ENCODE measurements around the gene PRKCE. TPM values are rescaled to one million over a fixed set of nuclear protein-coding genes. Genes with fewer than 3 reads are reported as not detected.

The PRKCE gene
- total RNA-seq, 1 experiment from 2014 or later = 4.4 TPM

- no peak for TF ChIP-seq CTCF (IDR thresholded peaks at IDR 0.05; ENCODE audit: insufficient read depth in 1 of 2, low read depth in 1 of 2, low read length in 1 of 2, severe bottlenecking in 1 of 2, unreplicated experiment in 1 of 2)
- Histone ChIP-seq H3K27me3 (replicated peaks; ENCODE audit: control insufficient read depth, insufficient read depth, low read length) (no peaks in the 10 kb centered on the region; the same call in 1 of the 2 replicates), H3K4me1 (no peaks in the 10 kb centered on the region), H3K4me3 (ENCODE audit: low read depth, low read length) (no peak overlapping the region), H3K36me3 (ENCODE audit: control insufficient read depth, insufficient read depth, low read length) (no peaks in the 10 kb centered on the region), H3K9me3 (no peaks in the 10 kb centered on the region)
- Mint-ChIP-seq H3K4me3 (ENCODE audit: unreplicated experiment) (no peak overlapping the region), H3K36me3 (ENCODE audit: insufficient read depth, unreplicated experiment) (no peaks in the 10 kb centered on the region), H3K27ac (ENCODE audit: unreplicated experiment) (no peak overlapping the region), H3K4me1 (ENCODE audit: low read depth, unreplicated experiment) (no peaks in the 10 kb centered on the region), H3K27me3 (ENCODE audit: insufficient read depth, unreplicated experiment) (peaks cover 3% of the 10 kb centered on the region), H3K9me3 (ENCODE audit: unreplicated experiment) (no peaks in the 10 kb centered on the region)
- DNase-seq = no peak
- ChIA-PET POLR2A (no interaction called here), CTCF (no interaction called here)
- intact Hi-C loops (cut with micrococcal nuclease; ENCODE audit: unreplicated experiment) = no loop called here
- no TSS peak for BruUV-seq (replicated peaks)
These were observed 317.6 kb downstream of the PRKCE start for GRCh38 chr2:45968946-45969584.

- Mint-ChIP-seq H3K27me3 (ENCODE audit: insufficient read depth, unreplicated experiment) (peaks cover 3% of the 10 kb centered on the region), H3K4me3 (ENCODE audit: unreplicated experiment) (no peak overlapping the region), H3K36me3 (ENCODE audit: insufficient read depth, unreplicated experiment) (no peaks in the 10 kb centered on the region), H3K4me1 (ENCODE audit: low read depth, unreplicated experiment) (no peaks in the 10 kb centered on the region), H3K27ac (ENCODE audit: unreplicated experiment) (no peak overlapping the region), H3K9me3 (ENCODE audit: unreplicated experiment) (no peaks in the 10 kb centered on the region)
- intact Hi-C loops (cut with micrococcal nuclease; ENCODE audit: unreplicated experiment) = no loop called here
- CTCF ChIA-PET = no interaction called here
- Histone ChIP-seq H3K4me3 (ENCODE audit: low read depth, low read length) (no peak overlapping the region), H3K36me3 (ENCODE audit: control insufficient read depth, insufficient read depth, low read length) (no peaks in the 10 kb centered on the region), H3K4me1 (no peaks in the 10 kb centered on the region), H3K9me3 (no peaks in the 10 kb centered on the region), H3K27me3 (replicated peaks; ENCODE audit: control insufficient read depth, insufficient read depth, low read length) (no peaks in the 10 kb centered on the region; the same call in none of the 2 replicates)
- no peak for DNase-seq
- TF ChIP-seq CTCF (IDR thresholded peaks at IDR 0.05; ENCODE audit: insufficient read depth in 1 of 2, low read depth in 1 of 2, low read length in 1 of 2, severe bottlenecking in 1 of 2, unreplicated experiment in 1 of 2) = no peak
- BruUV-seq (replicated peaks) = no TSS peak
- POLR2A ChIA-PET = no interaction called here
These were observed 322.0 kb downstream of the PRKCE start for GRCh38 chr2:45973426-45973825.

- no peak for DNase-seq
- ChIA-PET POLR2A (no interaction called here), CTCF (no interaction called here)
- H3K36me3 ChIP-seq (ENCODE audit: control insufficient read depth, insufficient read depth, low read length) = no peaks in the 10 kb centered on the region
- Mint-ChIP-seq H3K4me3 (ENCODE audit: unreplicated experiment) (no peak overlapping the region), H3K9me3 (ENCODE audit: unreplicated experiment) (no peaks in the 10 kb centered on the region), H3K27me3 (ENCODE audit: insufficient read depth, unreplicated experiment) (peaks cover 3% of the 10 kb centered on the region), H3K4me1 (ENCODE audit: low read depth, unreplicated experiment) (no peaks in the 10 kb centered on the region), H3K36me3 (ENCODE audit: insufficient read depth, unreplicated experiment) (no peaks in the 10 kb centered on the region), H3K27ac (ENCODE audit: unreplicated experiment) (no peak overlapping the region)
- no peaks in the 10 kb centered on the region for H3K4me1 ChIP-seq
- H3K27me3 ChIP-seq (replicated peaks; ENCODE audit: control insufficient read depth, insufficient read depth, low read length) = no peaks in the 10 kb centered on the region; the same call in 1 of the 2 replicates
- no TSS peak for BruUV-seq (replicated peaks)
- no peak overlapping the region for H3K4me3 ChIP-seq (ENCODE audit: low read depth, low read length)
- no peaks in the 10 kb centered on the region for H3K9me3 ChIP-seq
- no peak for TF ChIP-seq CTCF (IDR thresholded peaks at IDR 0.05; ENCODE audit: insufficient read depth in 1 of 2, low read depth in 1 of 2, low read length in 1 of 2, severe bottlenecking in 1 of 2, unreplicated experiment in 1 of 2)
- intact Hi-C loops (cut with micrococcal nuclease; ENCODE audit: unreplicated experiment) = no loop called here
These were observed 322.6 kb downstream of the PRKCE start for GRCh38 chr2:45974056-45974455.

All from Caco-2 (cell line).